Vagina (tissue), 2 donors: ENCODE data around the gene HBP1. TPM values are rescaled to one million over a fixed set of nuclear protein-coding genes. Genes with fewer than 3 reads are reported as not detected.

Experiments
- DNase-seq, 2 donors: peaks; one replicate each; pipeline ENCODE4 v3.0.0-alpha.2; 2017; ENCODE audit errors: extremely low spot score in 2 of 2
- H3K27ac ChIP-seq: fragments of 200-600 bp; sonication (generic); one replicate; pipeline ENCODE4 v1.5.1; 2019
- H3K27me3 ChIP-seq: fragments of 200-600 bp; sonication (generic); one replicate; pipeline ENCODE4 v1.5.1; 2019
- H3K36me3 ChIP-seq, 2 donors: fragments of 200-600 bp; sonication (generic); one replicate each; pipeline ENCODE4 v1.5.1; 2017 to 2019
- H3K4me1 ChIP-seq: fragments of 200-600 bp; sonication (generic); one replicate; pipeline ENCODE4 v1.5.1; 2019
- H3K4me3 ChIP-seq, 2 donors: fragments of 200-600 bp; sonication (generic); 1 replicate in 1 of 2; 2 replicates in 1 of 2; pipeline ENCODE4 v1.5.1; 2016 to 2019
- H3K9me3 ChIP-seq: fragments of 200-600 bp; sonication (generic); one replicate; pipeline ENCODE4 v1.5.1; 2019
- CTCF ChIP-seq, 3 experiments: fragments of 450-650 bp in 2 of 3; fragments of 200-600 bp in 1 of 3; sonication (generic) in 1 of 3; IDR thresholded peaks; one replicate each; pipeline ENCODE4 v1.5.1; 2017 to 2019; ENCODE audit warnings: antibody characterized with exemption in 3 of 3, mild to moderate bottlenecking in 2 of 3, moderate library complexity in 2 of 3
- POLR2A ChIP-seq, 2 donors: fragments of 450-650 bp; IDR thresholded peaks; one replicate each; pipeline ENCODE4 v1.6.1; 2017; ENCODE audit warnings: antibody characterized with exemption in 2 of 2, mild to moderate bottlenecking in 2 of 2, moderate library complexity in 2 of 2
- POLR2AphosphoS5 ChIP-seq, 2 donors: sonication (generic); formaldehyde crosslinking; IDR thresholded peaks; one replicate each; pipeline ENCODE4 v1.9.0; 2017; ENCODE audit warnings: antibody characterized with exemption in 2 of 2, mild to moderate bottlenecking in 2 of 2, low read depth in 1 of 2; ENCODE audit not compliant: insufficient read depth in 1 of 2
- intact Hi-C: fragments of 100-400 bp; cut with DNase I; formaldehyde crosslinking; loops from one replicate; pipeline ENCODE4 v1.15.1; 2023
- total RNA-seq: library from RNA; depleted of rRNA; stranded (reverse); fragments of >200 nt; gene quantifications from one replicate; pipeline ENCODE4 v1.2.3, GENCODE V29; 2016

HBP1 gene
- 91.3 TPM for total RNA-seq

- Histone ChIP-seq H3K4me3 (peak within 1 kb of the TSS; percentile 82 to 86), H3K9me3 (no peaks in the 10 kb centered on the region), H3K36me3 (no peaks in the 10 kb centered on the region), H3K27ac (peak within 1 kb of the TSS; percentile 100), H3K4me1 (peaks cover 34% of the 10 kb centered on the region), H3K27me3 (no peaks in the 10 kb centered on the region)
- DNase-seq, result peak; percentile 99 to 100
- intact Hi-C loops, result no loop called here
- TF ChIP-seq POLR2AphosphoS5 (IDR thresholded peaks at IDR 0.05; ENCODE audit: insufficient read depth in 1 of 2, low read depth in 1 of 2) (peak; percentile 75 to 93), CTCF (IDR thresholded peaks at IDR 0.05) (no peak), POLR2A (IDR thresholded peaks at IDR 0.05) (peak in 1 of 2 donors; percentile 84)
Observed at GRCh38 chr7:107168233-107169119, at the start of gene HBP1. HBP1 (plus strand) TSS chr7:107169003; CDS start chr7:107179894, 10,891 bp downstream.

- Histone ChIP-seq H3K27me3 (no peaks in the 10 kb centered on the region), H3K36me3 (no peaks in the 10 kb centered on the region), H3K27ac (no peak overlapping the region), H3K9me3 (no peaks in the 10 kb centered on the region), H3K4me3 (no peak overlapping the region), H3K4me1 (peaks cover 6% of the 10 kb centered on the region)
- no peak for DNase-seq
- intact Hi-C loops, result no loop called here
- no peak for TF ChIP-seq POLR2AphosphoS5 (IDR thresholded peaks at IDR 0.05; ENCODE audit: insufficient read depth in 1 of 2, low read depth in 1 of 2)
Observed at GRCh38 chr7:107119376-107120105, 49.3 kb upstream of the HBP1 start.

GRCh38 chr7:107122486-107122911 is 46.3 kb upstream of the HBP1 start:
- DNase-seq, result no peak
- Histone ChIP-seq H3K4me3 (no peak overlapping the region), H3K27me3 (no peaks in the 10 kb centered on the region), H3K4me1 (peaks cover 6% of the 10 kb centered on the region), H3K27ac (peak overlapping the region; percentile 41), H3K9me3 (no peaks in the 10 kb centered on the region), H3K36me3 (no peaks in the 10 kb centered on the region)
- intact Hi-C loops, result no loop called here
- TF ChIP-seq CTCF (IDR thresholded peaks at IDR 0.05) (no peak), POLR2AphosphoS5 (IDR thresholded peaks at IDR 0.05; ENCODE audit: insufficient read depth in 1 of 2, low read depth in 1 of 2) (peak in 1 of 2 donors; percentile 42)

- Histone ChIP-seq H3K27me3 (no peaks in the 10 kb centered on the region), H3K27ac (no peak overlapping the region), H3K4me3 (no peak overlapping the region), H3K36me3 (no peaks in the 10 kb centered on the region), H3K4me1 (peaks cover 6% of the 10 kb centered on the region), H3K9me3 (no peaks in the 10 kb centered on the region)
- TF ChIP-seq CTCF (IDR thresholded peaks at IDR 0.05) (no peak), POLR2AphosphoS5 (IDR thresholded peaks at IDR 0.05; ENCODE audit: insufficient read depth in 1 of 2, low read depth in 1 of 2) (no peak), POLR2A (IDR thresholded peaks at IDR 0.05) (no peak)
- DNase-seq, result no peak
- intact Hi-C loops, result no loop called here
Observed at GRCh38 chr7:107123392-107123791, 45.4 kb upstream of the HBP1 start.

- H3K27me3 ChIP-seq, result no peaks in the 10 kb centered on the region
- H3K27ac ChIP-seq, result no peak overlapping the region
- no peak overlapping the region for H3K4me3 ChIP-seq
- DNase-seq, result no peak
- H3K9me3 ChIP-seq, result no peaks in the 10 kb centered on the region
- H3K36me3 ChIP-seq, result no peaks in the 10 kb centered on the region
- intact Hi-C loops, result no loop called here
- TF ChIP-seq POLR2A (IDR thresholded peaks at IDR 0.05), result no peak
- no peak for TF ChIP-seq POLR2AphosphoS5 (IDR thresholded peaks at IDR 0.05; ENCODE audit: insufficient read depth in 1 of 2, low read depth in 1 of 2)
- no peak for TF ChIP-seq CTCF (IDR thresholded peaks at IDR 0.05)
- peaks cover 6% of the 10 kb centered on the region for H3K4me1 ChIP-seq
Observed at GRCh38 chr7:107125475-107125874, 43.3 kb upstream of the HBP1 start.
